ES-I3 (cell line): Measurements from ENCODE around the gene MAPKAP1.
"Not testable (repeated sequence)": the region's sequence is repeated elsewhere in the genome, so short reads cannot be mapped to it uniquely, and the experiment has no call there.

Experiments
- H3K36me3 ChIP-seq: 2 replicates; pipeline ENCODE4 v1.6.1; 2013; ENCODE audit warnings: mild to moderate bottlenecking, low read length, control low read depth, moderate library complexity; ENCODE audit not compliant: insufficient read depth
- H3K4me1 ChIP-seq: 2 replicates; pipeline ENCODE4 v1.6.1; 2013; ENCODE audit warnings: mild to moderate bottlenecking, control low read depth, low read length; ENCODE audit not compliant: insufficient read depth
- H3K9ac ChIP-seq: 2 replicates; pipeline ENCODE4 v1.6.1; 2013; ENCODE audit warnings: low read depth, mild to moderate bottlenecking, low read length, moderate library complexity
- H3K9me3 ChIP-seq: 2 replicates; pipeline ENCODE4 v1.6.1; 2013; ENCODE audit warnings: mild to moderate bottlenecking, low read length, moderate library complexity; ENCODE audit not compliant: control insufficient read depth, insufficient read depth

MAPKAP1 gene

GRCh38 chr9:125409217-125409636, 297.8 kb downstream of the MAPKAP1 start:
- Histone ChIP-seq H3K4me1 (peaks cover 3% of the 10 kb centered on the region; the same call in 1 of the 2 replicates), H3K9ac (peak overlapping the region; percentile 58; the same call in 1 of the 2 replicates), H3K36me3 (no peaks in the 10 kb centered on the region), H3K9me3 (no peaks in the 10 kb centered on the region)

- peaks cover 3% of the 10 kb centered on the region; the same call in 1 of the 2 replicates for H3K4me1 ChIP-seq
- peak overlapping the region; percentile 54; the same call in 1 of the 2 replicates for H3K9ac ChIP-seq
- no peaks in the 10 kb centered on the region for H3K36me3 ChIP-seq
Observed at GRCh38 chr9:125407974-125408900, 298.8 kb downstream of the MAPKAP1 start.

GRCh38 chr9:125407432-125407973, 299.5 kb downstream of the MAPKAP1 start:
- Histone ChIP-seq H3K9ac (peak overlapping the region; percentile 54; the same call in 1 of the 2 replicates), H3K36me3 (no peaks in the 10 kb centered on the region), H3K9me3 (no peaks in the 10 kb centered on the region), H3K4me1 (peaks cover 3% of the 10 kb centered on the region; the same call in 1 of the 2 replicates)

More at GRCh38 chr9:125407974-125408900, 298.8 kb downstream of the MAPKAP1 start:
- H3K9me3 ChIP-seq = no peaks in the 10 kb centered on the region

- H3K36me3 ChIP-seq = no peaks in the 10 kb centered on the region
- H3K9ac ChIP-seq = no peak overlapping the region
- peaks cover 3% of the 10 kb centered on the region; the same call in 1 of the 2 replicates for H3K4me1 ChIP-seq
- no peaks in the 10 kb centered on the region for H3K9me3 ChIP-seq
Observed at GRCh38 chr9:125406810-125407087, 300.3 kb downstream of the MAPKAP1 start.

- no peaks in the 10 kb centered on the region for H3K9me3 ChIP-seq
- no peak overlapping the region for H3K9ac ChIP-seq
- peaks cover 3% of the 10 kb centered on the region; the same call in 1 of the 2 replicates for H3K4me1 ChIP-seq
- H3K36me3 ChIP-seq = no peaks in the 10 kb centered on the region
Observed at GRCh38 chr9:125405938-125406809, 300.8 kb downstream of the MAPKAP1 start.

GRCh38 chr9:125404733-125405132, 302.3 kb downstream of the MAPKAP1 start:
- Histone ChIP-seq H3K36me3 (no peaks in the 10 kb centered on the region), H3K9me3 (no peaks in the 10 kb centered on the region), H3K9ac (no peak overlapping the region), H3K4me1 (peaks cover 3% of the 10 kb centered on the region; the same call in 1 of the 2 replicates)

- no peaks in the 10 kb centered on the region for H3K9me3 ChIP-seq
- no peaks in the 10 kb centered on the region for H3K36me3 ChIP-seq
- H3K4me1 ChIP-seq = no peaks in the 10 kb centered on the region
- H3K9ac ChIP-seq = no peak overlapping the region
Observed at GRCh38 chr9:125400725-125401716, 306.0 kb downstream of the MAPKAP1 start.

- not testable (repeated sequence) for H3K9ac ChIP-seq, H3K36me3 ChIP-seq, H3K4me1 ChIP-seq, H3K9me3 ChIP-seq
Observed at GRCh38 chr9:125400232-125400631, 306.8 kb downstream of the MAPKAP1 start.

- H3K9ac ChIP-seq = no peak overlapping the region
- no peaks in the 10 kb centered on the region for H3K4me1 ChIP-seq
- no peaks in the 10 kb centered on the region for H3K36me3 ChIP-seq
- no peaks in the 10 kb centered on the region for H3K9me3 ChIP-seq
Observed at GRCh38 chr9:125399666-125400065, 307.3 kb downstream of the MAPKAP1 start.

- Histone ChIP-seq H3K36me3 (no peaks in the 10 kb centered on the region), H3K9ac (no peak overlapping the region), H3K9me3 (no peaks in the 10 kb centered on the region), H3K4me1 (no peaks in the 10 kb centered on the region)
Observed at GRCh38 chr9:125399165-125399564, 307.8 kb downstream of the MAPKAP1 start.

- H3K36me3 ChIP-seq = no peaks in the 10 kb centered on the region
- H3K4me1 ChIP-seq = no peaks in the 10 kb centered on the region
- H3K9ac ChIP-seq = no peak overlapping the region
- no peaks in the 10 kb centered on the region for H3K9me3 ChIP-seq
Observed at GRCh38 chr9:125398243-125398642, 308.8 kb downstream of the MAPKAP1 start.

- Histone ChIP-seq H3K9ac (no peak overlapping the region), H3K4me1 (no peaks in the 10 kb centered on the region), H3K9me3 (no peaks in the 10 kb centered on the region), H3K36me3 (no peaks in the 10 kb centered on the region)
Observed at GRCh38 chr9:125397736-125398135, 309.3 kb downstream of the MAPKAP1 start.

- Histone ChIP-seq H3K36me3 (no peaks in the 10 kb centered on the region), H3K9ac (no peak overlapping the region), H3K4me1 (no peaks in the 10 kb centered on the region), H3K9me3 (no peaks in the 10 kb centered on the region)
Observed at GRCh38 chr9:125396799-125397198, 310.2 kb downstream of the MAPKAP1 start.
